ENCODE measurements around the gene ABHD17C.

The ABHD17C gene

DNA sequence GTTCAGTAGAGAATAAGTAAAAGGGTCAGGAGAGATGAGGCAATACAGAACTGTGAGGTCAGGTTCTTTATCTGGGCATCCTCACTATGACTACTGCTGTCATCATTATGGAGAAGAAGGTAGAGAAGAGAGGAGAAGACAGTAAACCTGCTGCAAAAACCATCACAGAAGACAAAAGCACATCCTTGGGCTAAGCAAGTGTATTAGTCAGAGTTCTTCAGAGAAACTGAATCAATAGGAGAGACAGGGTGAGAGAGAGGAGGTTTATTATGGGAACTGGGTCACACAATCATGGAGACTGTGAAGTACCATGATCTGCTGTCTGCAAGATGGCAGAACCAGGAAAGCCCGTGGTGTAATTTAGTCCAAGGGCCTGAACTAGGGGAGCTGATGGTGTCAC is 9.5 kb upstream of the ABHD17C start:
- H3K36me3 ChIP-seq (ENCODE audit: control insufficient read depth, insufficient read depth, low read length) = no peaks in the 10 kb centered on the region
- H3K27me3 ChIP-seq (ENCODE audit: control insufficient read depth, insufficient read depth, low read length) = no peaks in the 10 kb centered on the region
- H3K27ac ChIP-seq = no peak overlapping the region
- H3K9ac ChIP-seq = no peak overlapping the region
- H3K4me3 ChIP-seq (ENCODE audit: low read depth, low read length) = no peak overlapping the region
- no peak overlapping the region for H2AFZ ChIP-seq
- TF ChIP-seq, protein P1, sequence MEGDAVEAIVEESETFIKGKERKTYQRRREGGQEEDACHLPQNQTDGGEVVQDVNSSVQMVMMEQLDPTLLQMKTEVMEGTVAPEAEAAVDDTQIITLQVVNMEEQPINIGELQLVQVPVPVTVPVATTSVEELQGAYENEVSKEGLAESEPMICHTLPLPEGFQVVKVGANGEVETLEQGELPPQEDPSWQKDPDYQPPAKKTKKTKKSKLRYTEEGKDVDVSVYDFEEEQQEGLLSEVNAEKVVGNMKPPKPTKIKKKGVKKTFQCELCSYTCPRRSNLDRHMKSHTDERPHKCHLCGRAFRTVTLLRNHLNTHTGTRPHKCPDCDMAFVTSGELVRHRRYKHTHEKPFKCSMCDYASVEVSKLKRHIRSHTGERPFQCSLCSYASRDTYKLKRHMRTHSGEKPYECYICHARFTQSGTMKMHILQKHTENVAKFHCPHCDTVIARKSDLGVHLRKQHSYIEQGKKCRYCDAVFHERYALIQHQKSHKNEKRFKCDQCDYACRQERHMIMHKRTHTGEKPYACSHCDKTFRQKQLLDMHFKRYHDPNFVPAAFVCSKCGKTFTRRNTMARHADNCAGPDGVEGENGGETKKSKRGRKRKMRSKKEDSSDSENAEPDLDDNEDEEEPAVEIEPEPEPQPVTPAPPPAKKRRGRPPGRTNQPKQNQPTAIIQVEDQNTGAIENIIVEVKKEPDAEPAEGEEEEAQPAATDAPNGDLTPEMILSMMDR (IDR thresholded peaks at IDR 0.05) = no peak
- no peaks in the 10 kb centered on the region for H3K4me1 ChIP-seq
- H3K4me2 ChIP-seq (ENCODE audit: low read length) = no peak overlapping the region
- no peaks in the 10 kb centered on the region for H3K79me2 ChIP-seq
- H3K9me3 ChIP-seq (ENCODE audit: control insufficient read depth, low read length) = no peaks in the 10 kb centered on the region

GRCh38 chr15:80689294-80689693 is 5.8 kb upstream of the ABHD17C start:
- no peak overlapping the region for H2AFZ ChIP-seq
- H3K4me1 ChIP-seq = no peaks in the 10 kb centered on the region
- no peaks in the 10 kb centered on the region for H3K27me3 ChIP-seq (ENCODE audit: control insufficient read depth, insufficient read depth, low read length)
- no peaks in the 10 kb centered on the region for H3K79me2 ChIP-seq
- TF ChIP-seq, protein P1 (IDR thresholded peaks at IDR 0.05) = no peak
- no peak overlapping the region for H3K27ac ChIP-seq
- H3K4me3 ChIP-seq (ENCODE audit: low read depth, low read length) = no peak overlapping the region
- H3K9ac ChIP-seq = no peak overlapping the region
- no peaks in the 10 kb centered on the region for H3K36me3 ChIP-seq (ENCODE audit: control insufficient read depth, insufficient read depth, low read length)
- H3K4me2 ChIP-seq (ENCODE audit: low read length) = no peak overlapping the region
- H3K9me3 ChIP-seq (ENCODE audit: control insufficient read depth, low read length) = no peaks in the 10 kb centered on the region

DNA sequence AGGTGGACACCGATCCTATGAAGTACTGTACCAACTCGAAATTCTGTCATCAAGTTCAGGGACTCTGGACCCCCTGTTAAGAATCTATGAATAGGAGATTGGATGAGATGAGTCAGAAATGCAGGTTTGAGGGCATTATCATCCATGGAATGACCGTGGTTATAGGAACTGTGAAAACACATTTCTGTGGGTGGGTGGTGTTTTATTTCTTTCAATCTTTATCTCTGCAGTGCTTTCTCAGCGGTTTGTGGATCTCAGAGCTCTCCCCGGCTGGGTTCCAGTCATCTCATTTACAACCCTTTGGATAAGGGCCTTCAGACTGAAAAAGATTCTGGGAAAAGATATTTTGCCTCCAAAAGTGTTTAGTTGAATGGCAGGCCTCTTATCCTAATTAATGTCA is 5.4 kb upstream of the ABHD17C start:
- no peaks in the 10 kb centered on the region for H3K9me3 ChIP-seq (ENCODE audit: control insufficient read depth, low read length)
- H3K9ac ChIP-seq = no peak overlapping the region
- H3K79me2 ChIP-seq = no peaks in the 10 kb centered on the region
- TF ChIP-seq, protein P1 (IDR thresholded peaks at IDR 0.05) = no peak
- no peak overlapping the region for H3K27ac ChIP-seq
- no peak overlapping the region for H2AFZ ChIP-seq
- H3K36me3 ChIP-seq (ENCODE audit: control insufficient read depth, insufficient read depth, low read length) = no peaks in the 10 kb centered on the region
- H3K27me3 ChIP-seq (ENCODE audit: control insufficient read depth, insufficient read depth, low read length) = no peaks in the 10 kb centered on the region
- H3K4me2 ChIP-seq (ENCODE audit: low read length) = no peak overlapping the region
- H3K4me3 ChIP-seq (ENCODE audit: low read depth, low read length) = no peak overlapping the region
- H3K4me1 ChIP-seq = no peaks in the 10 kb centered on the region

DNA sequence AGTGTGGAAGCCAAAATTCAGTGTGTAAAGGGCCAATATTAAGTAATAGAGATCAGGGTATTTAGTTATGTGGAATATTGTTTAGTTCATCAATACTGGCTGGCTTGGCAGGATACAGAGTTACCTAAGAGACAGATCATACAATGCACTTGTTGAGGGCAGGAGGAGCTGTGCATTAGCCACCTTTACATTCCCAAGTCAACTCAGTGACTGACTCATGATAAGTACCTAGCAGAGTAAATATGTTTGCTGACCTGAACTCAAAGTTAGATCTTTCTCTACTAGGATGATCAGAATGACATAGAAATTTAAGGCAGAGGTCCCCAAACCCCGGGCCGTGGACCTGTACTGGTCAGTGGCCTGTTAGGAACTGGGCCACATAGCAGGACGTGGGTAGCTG is 3.5 kb upstream of the ABHD17C start:
- no peaks in the 10 kb centered on the region for H3K4me1 ChIP-seq
- no peak overlapping the region for H3K27ac ChIP-seq
- no peak overlapping the region for H3K4me3 ChIP-seq (ENCODE audit: low read depth, low read length)
- TF ChIP-seq, protein P1 (IDR thresholded peaks at IDR 0.05) = no peak
- no peaks in the 10 kb centered on the region for H3K9me3 ChIP-seq (ENCODE audit: control insufficient read depth, low read length)
- H3K36me3 ChIP-seq (ENCODE audit: control insufficient read depth, insufficient read depth, low read length) = no peaks in the 10 kb centered on the region
- no peak overlapping the region for H3K9ac ChIP-seq
- H3K27me3 ChIP-seq (ENCODE audit: control insufficient read depth, insufficient read depth, low read length) = no peaks in the 10 kb centered on the region
- no peak overlapping the region for H3K4me2 ChIP-seq (ENCODE audit: low read length)
- H3K79me2 ChIP-seq = no peaks in the 10 kb centered on the region
- no peak overlapping the region for H2AFZ ChIP-seq
